Parathyroid adenoma (tissue), 2 donors: Measurements from ENCODE around the gene RNF150.

Source experiments
- H2AFZ ChIP-seq: fragments of 300-600 bp; sonication (generic); one replicate; pipeline ENCODE4 v1.7.0; 2017; ENCODE audit warnings: antibody characterized with exemption, mild to moderate bottlenecking
- H3K27ac ChIP-seq: fragments of 300-600 bp; sonication (generic); one replicate; pipeline ENCODE4 v1.7.0; 2017
- H3K27me3 ChIP-seq: fragments of 300-600 bp; sonication (generic); one replicate; pipeline ENCODE4 v1.7.0; 2017; ENCODE audit warnings: low read length; ENCODE audit not compliant: control insufficient read depth, insufficient read depth
- H3K36me3 ChIP-seq: fragments of 300-600 bp; sonication (generic); one replicate; pipeline ENCODE4 v1.7.0; 2017; ENCODE audit warnings: low read length; ENCODE audit not compliant: control insufficient read depth, insufficient read depth
- H3K4me1 ChIP-seq: fragments of 300-600 bp; sonication (generic); one replicate; pipeline ENCODE4 v1.7.0; 2017; ENCODE audit warnings: control low read depth
- H3K4me2 ChIP-seq: fragments of 300-600 bp; sonication (generic); one replicate; pipeline ENCODE4 v1.7.0; 2017; ENCODE audit warnings: low read length
- H3K4me3 ChIP-seq: fragments of 300-600 bp; sonication (generic); one replicate; pipeline ENCODE4 v1.7.0; 2017; ENCODE audit warnings: low read depth, low read length
- H3K79me2 ChIP-seq: fragments of 300-600 bp; sonication (generic); one replicate; pipeline ENCODE4 v1.7.0; 2017; ENCODE audit warnings: control low read depth
- H3K9ac ChIP-seq: fragments of 300-600 bp; sonication (generic); one replicate; pipeline ENCODE4 v1.7.0; 2017; ENCODE audit warnings: mild to moderate bottlenecking
- H3K9me3 ChIP-seq: fragments of 300-600 bp; sonication (generic); one replicate; pipeline ENCODE4 v1.7.0; 2017; ENCODE audit warnings: low read length; ENCODE audit not compliant: control insufficient read depth
- CTCF ChIP-seq: fragments of 300-600 bp; sonication (generic); IDR thresholded peaks from one replicate; pipeline ENCODE4 v1.7.0; 2017; ENCODE audit warnings: antibody characterized with exemption, mild to moderate bottlenecking
- donor health status: primary hyperparathyroidism.

RNF150 gene

DNA sequence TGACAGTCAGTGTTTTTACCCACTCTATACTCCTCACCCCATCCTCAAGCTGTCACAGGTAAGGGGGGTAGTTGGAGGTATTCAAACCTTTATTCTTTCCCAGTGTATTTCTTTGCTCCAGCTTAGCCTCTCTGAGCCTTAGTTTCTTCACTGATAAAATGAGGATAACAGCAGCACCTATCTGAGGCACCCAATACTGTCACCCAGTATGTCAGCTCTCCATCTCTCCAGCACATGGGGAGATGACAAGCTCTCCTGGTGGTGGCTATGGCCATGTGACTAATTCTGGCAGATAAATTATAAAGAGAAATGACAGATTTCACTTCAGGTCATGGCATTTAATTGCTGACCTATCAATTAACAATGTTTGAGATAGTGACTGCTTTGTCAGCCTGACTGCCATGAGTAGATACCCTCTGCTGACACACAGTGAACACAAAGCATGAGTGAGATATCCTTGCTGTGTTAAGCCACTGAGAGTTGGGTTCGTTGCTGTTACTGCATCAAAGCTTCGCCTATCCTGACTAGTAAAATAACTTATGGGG lies 200.7 kb downstream of the RNF150 start:
- no peak for TF ChIP-seq CTCF

GRCh38 chr4:140931911-140932310 lies 201.4 kb downstream of the RNF150 start:
- Histone ChIP-seq H3K36me3 (no peaks in the 10 kb centered on the region), H3K4me3 (no peak overlapping the region), H3K4me2 (no peak overlapping the region), H3K79me2 (no peaks in the 10 kb centered on the region), H3K27ac (no peak overlapping the region), H2AFZ (no peak overlapping the region), H3K4me1 (no peaks in the 10 kb centered on the region), H3K9me3 (no peaks in the 10 kb centered on the region), H3K27me3 (no peaks in the 10 kb centered on the region), H3K9ac (no peak overlapping the region)
- no peak for TF ChIP-seq CTCF

More for the DNA sequence above, 200.7 kb downstream of the RNF150 start:
- H3K4me1 ChIP-seq: no peaks in the 10 kb centered on the region
- H3K4me3 ChIP-seq: no peak overlapping the region
- H3K9ac ChIP-seq: no peak overlapping the region
- H3K79me2 ChIP-seq: no peaks in the 10 kb centered on the region
- H3K9me3 ChIP-seq: no peaks in the 10 kb centered on the region
- H3K27ac ChIP-seq: no peak overlapping the region
- no peaks in the 10 kb centered on the region for H3K27me3 ChIP-seq
- H2AFZ ChIP-seq: no peak overlapping the region
- H3K4me2 ChIP-seq: no peak overlapping the region
- no peaks in the 10 kb centered on the region for H3K36me3 ChIP-seq

- Histone ChIP-seq H3K4me1 (no peaks in the 10 kb centered on the region), H3K27ac (no peak overlapping the region), H3K9ac (no peak overlapping the region), H3K27me3 (no peaks in the 10 kb centered on the region), H3K79me2 (no peaks in the 10 kb centered on the region), H3K4me3 (no peak overlapping the region), H3K4me2 (no peak overlapping the region), H3K9me3 (no peaks in the 10 kb centered on the region), H3K36me3 (no peaks in the 10 kb centered on the region), H2AFZ (no peak overlapping the region)
- no peak for TF ChIP-seq CTCF
Measured at GRCh38 chr4:140930557-140930956, 202.7 kb downstream of the RNF150 start.

DNA sequence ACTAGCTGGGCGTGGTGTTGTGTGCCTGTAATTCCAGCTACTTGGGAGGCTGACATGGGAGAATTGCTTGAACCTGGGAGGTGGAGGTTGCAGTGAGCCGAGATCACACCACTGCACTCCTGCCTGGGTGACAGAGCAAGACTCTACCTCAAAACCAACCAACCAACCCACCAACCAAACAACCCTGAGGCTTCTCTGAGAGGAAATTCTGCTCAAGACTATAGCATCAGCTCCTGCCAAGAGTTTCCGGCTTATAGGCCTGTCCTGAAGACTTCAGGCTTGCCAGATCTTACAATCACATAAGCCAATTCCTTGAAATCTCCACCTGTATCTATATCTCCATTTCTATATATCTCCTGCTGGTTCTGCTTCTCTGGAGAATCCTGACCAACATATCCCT lies 203.3 kb downstream of the RNF150 start:
- Histone ChIP-seq H3K27ac (no peak overlapping the region), H3K9ac (no peak overlapping the region), H3K36me3 (no peaks in the 10 kb centered on the region), H3K79me2 (no peaks in the 10 kb centered on the region), H3K4me2 (no peak overlapping the region), H3K9me3 (no peaks in the 10 kb centered on the region), H2AFZ (no peak overlapping the region), H3K4me1 (no peaks in the 10 kb centered on the region), H3K4me3 (no peak overlapping the region), H3K27me3 (no peaks in the 10 kb centered on the region)
- TF ChIP-seq CTCF: no peak

DNA sequence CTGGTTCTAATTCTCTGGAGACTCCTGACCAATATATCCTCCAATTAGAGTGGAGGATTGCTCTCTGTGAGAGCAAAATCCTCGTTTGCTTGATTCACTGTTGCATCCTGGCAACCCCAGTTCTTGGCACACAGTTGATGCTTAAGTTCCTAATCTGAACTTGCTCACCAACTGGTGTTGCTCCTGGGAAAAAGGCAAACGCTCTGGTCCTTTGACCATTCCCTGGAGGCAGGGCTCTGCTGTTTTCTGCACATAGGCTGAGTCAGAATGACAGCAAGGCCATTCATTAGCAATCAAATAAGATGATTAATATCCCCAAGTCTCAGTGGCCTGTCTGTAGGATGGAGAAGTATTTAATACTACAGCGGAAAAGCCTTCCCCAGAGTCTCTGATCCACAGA lies 204.4 kb downstream of the RNF150 start:
- no peak overlapping the region for H3K4me3 ChIP-seq
- no peaks in the 10 kb centered on the region for H3K9me3 ChIP-seq
- no peak for TF ChIP-seq CTCF

More for the DNA sequence above, 204.4 kb downstream of the RNF150 start:
- H3K4me2 ChIP-seq: no peak overlapping the region
- no peak overlapping the region for H2AFZ ChIP-seq
- H3K4me1 ChIP-seq: no peaks in the 10 kb centered on the region
- no peak overlapping the region for H3K9ac ChIP-seq
- no peak overlapping the region for H3K27ac ChIP-seq
- H3K79me2 ChIP-seq: no peaks in the 10 kb centered on the region
- H3K27me3 ChIP-seq: no peaks in the 10 kb centered on the region
- no peaks in the 10 kb centered on the region for H3K36me3 ChIP-seq
